HepG2 (cell line): ENCODE data around the gene C22orf39. TPM values are rescaled to one million over a fixed set of nuclear protein-coding genes. Genes with fewer than 3 reads are reported as not detected.

Experiments
- BRD4 ChIP-seq: sonication (generic); formaldehyde crosslinking; IDR thresholded peaks from 2 replicates; pipeline ENCODE4 v1.4.0; 2020; ENCODE audit warnings: missing genetic modification reagents
- EEA1 ChIP-seq: sonication (generic); formaldehyde crosslinking; IDR thresholded peaks from 2 replicates; pipeline ENCODE4 v1.5.1; 2020; ENCODE audit warnings: mild to moderate bottlenecking, missing genetic modification reagents, borderline replicate concordance
- ERF ChIP-seq: IDR thresholded peaks from 2 replicates; pipeline ENCODE4 v1.6.1; 2018; ENCODE audit warnings: missing biosample characterization, missing genetic modification reagents
- HBP1 ChIP-seq: IDR thresholded peaks from 2 replicates; pipeline ENCODE4 v1.6.1; 2016; ENCODE audit warnings: low read depth, control low read depth
- HDAC6 ChIP-seq: fragments of 200-600 bp; sonication (generic); IDR thresholded peaks from 2 replicates; pipeline ENCODE4 v1.7.0; 2017; ENCODE audit warnings: mild to moderate bottlenecking, antibody characterized with exemption, low read length, low read depth
- IRF1 ChIP-seq: sonication (generic); formaldehyde crosslinking; IDR thresholded peaks from 2 replicates; pipeline ENCODE4 v1.4.0; 2020; ENCODE audit warnings: low read depth, mild to moderate bottlenecking, missing genetic modification reagents
- KDM2A ChIP-seq: sonication (generic); formaldehyde crosslinking; IDR thresholded peaks from 2 replicates; pipeline ENCODE4 v1.4.0; 2020; ENCODE audit warnings: low read depth, missing genetic modification reagents, borderline replicate concordance
- KDM5A ChIP-seq: fragments of 200-600 bp; sonication (generic); IDR thresholded peaks from 2 replicates; pipeline ENCODE4 v1.7.0; 2018; ENCODE audit warnings: antibody characterized with exemption, mild to moderate bottlenecking, low read length, borderline replicate concordance
- MAFG ChIP-seq: sonication (generic); formaldehyde crosslinking; IDR thresholded peaks from 2 replicates; pipeline ENCODE4 v1.5.1; 2020; ENCODE audit warnings: mild to moderate bottlenecking, missing genetic modification reagents
- NFKB2 ChIP-seq: sonication (generic); formaldehyde crosslinking; IDR thresholded peaks from 2 replicates; pipeline ENCODE4 v1.4.0; 2020; ENCODE audit warnings: missing genetic modification reagents, borderline replicate concordance
- NR1H2 ChIP-seq: sonication (generic); formaldehyde crosslinking; IDR thresholded peaks from 2 replicates; pipeline ENCODE4 v1.8.1; 2022; ENCODE audit warnings: low read depth, missing genetic modification reagents, borderline replicate concordance
- PCBP2 ChIP-seq: fragments of 200-400 bp; formaldehyde crosslinking; optimal IDR thresholded peaks from 2 replicates; pipeline ENCODE3; 2018; ENCODE audit warnings: low read length, low read depth; ENCODE audit not compliant: poor library complexity, severe bottlenecking
- PRDM15 ChIP-seq: sonication (generic); formaldehyde crosslinking; IDR thresholded peaks from 2 replicates; pipeline ENCODE4 v1.4.0; 2020; ENCODE audit warnings: missing genetic modification reagents
- SKIL ChIP-seq: sonication (generic); formaldehyde crosslinking; IDR thresholded peaks from 2 replicates; pipeline ENCODE4 v1.8.0; 2022; ENCODE audit warnings: missing genetic modification reagents, mild to moderate bottlenecking, moderate library complexity, borderline replicate concordance
- TRIM22 ChIP-seq: fragments of 450-650 bp; IDR thresholded peaks from 2 replicates; pipeline ENCODE4 v1.6.1; 2017
- ZNF326 ChIP-seq: sonication (generic); formaldehyde crosslinking; IDR thresholded peaks from 2 replicates; pipeline ENCODE4 v1.4.0; 2020; ENCODE audit warnings: missing genetic modification reagents, borderline replicate concordance
- ZNF460 ChIP-seq: sonication (generic); formaldehyde crosslinking; IDR thresholded peaks from 2 replicates; pipeline ENCODE4 v1.5.1; 2020; ENCODE audit warnings: missing genetic modification reagents, mild to moderate bottlenecking, borderline replicate concordance
- ZNF496 ChIP-seq: sonication (generic); formaldehyde crosslinking; IDR thresholded peaks from 2 replicates; pipeline ENCODE4 v1.8.1; 2023; ENCODE audit warnings: mild to moderate bottlenecking, moderate library complexity, missing genetic modification reagents; ENCODE audit not compliant: insufficient replicate concordance
- ZNF839 ChIP-seq: sonication (generic); formaldehyde crosslinking; IDR thresholded peaks from 2 replicates; pipeline ENCODE4 v1.4.0; 2020; ENCODE audit warnings: missing genetic modification reagents, mild to moderate bottlenecking, borderline replicate concordance
- polyA plus RNA-seq, 8 experiments: library from polyadenylated mRNA; depleted of rRNA in 3 of 8; stranded (reverse) in 7 of 8; unstranded in 1 of 8; fragments of >200 nt; fragmentation: Illumina TruSeq in 4 of 8; extraction: Trizol in 4 of 8; gene quantifications; 2 replicates each; pipeline versions ENCODE4 v1.2.1 to v1.2.3, GENCODE V29; 2011 to 2016; ENCODE audit warnings: low read depth in 4 of 8, missing spikeins in 1 of 8, mixed read lengths in 1 of 8; ENCODE audit not compliant: insufficient read depth in 1 of 8
- total RNA-seq, 5 experiments: library from RNA; depleted of rRNA; stranded (reverse); fragments of >200 nt; fragmentation: Illumina TruSeq; extraction: Trizol; gene quantifications; 2 replicates each; pipeline ENCODE4 v1.2.3, GENCODE V29; 2016; ENCODE audit warnings: low read depth in 1 of 5

The C22orf39 gene
- total and polyA plus RNA-seq, 2 of the 13 experiments (the other 11 are each of a cell fraction or from before 2014, with no cell fraction given) = 23.4 to 26.4 TPM

- TF ChIP-seq SKIL (no peak), ZNF839 (CRISPR knock-in tag) (no peak), ZNF326 (no peak), NFKB2 (CRISPR knock-in tag) (no peak; the same call in 1 of the 2 replicates), MAFG (CRISPR knock-in tag) (no peak), IRF1 (CRISPR knock-in tag) (no peak), PCBP2 (no peak), KDM2A (CRISPR knock-in tag) (peak; percentile 54; the same call in 1 of the 2 replicates), BRD4 (no peak), PRDM15 (CRISPR knock-in tag) (no peak), ERF (CRISPR knock-in tag) (no peak), NR1H2 (CRISPR knock-in tag) (no peak), ZNF460 (CRISPR knock-in tag) (no peak), HDAC6 (no peak), TRIM22 (no peak), HBP1 (CRISPR knock-in tag) (no peak), EEA1 (CRISPR knock-in tag) (0 out of 2 replicates have a peak, but pooled peaks have one; percentile 6), ZNF496 (CRISPR knock-in tag) (no peak), KDM5A (peak; percentile 87)
These were observed 32.1 kb upstream of the C22orf39 start, which contains the start of gene CDC45 (continued) for GRCh38 chr22:19479355-19480172.
